Endothelial cell of umbilical vein (primary cell): ENCODE data around the gene GPR82.

Experiments
- CTCF ChIP-seq, 2 donors: IDR thresholded peaks; 1 replicate in 1 of 2; 2 replicates in 1 of 2; pipeline ENCODE4 v1.5.1; 2011; ENCODE audit warnings: low read length in 2 of 2, mild to moderate bottlenecking in 2 of 2, moderate library complexity in 2 of 2, control low read depth in 1 of 2, inconsistent platforms in 1 of 2, low read depth in 1 of 2; ENCODE audit not compliant: insufficient read depth in 1 of 2; ENCODE audit errors: extremely low read depth in 1 of 2
- EZH2 ChIP-seq: IDR thresholded peaks from 2 replicates; pipeline ENCODE4 v1.6.1; 2012; ENCODE audit warnings: borderline replicate concordance, low read depth, mild to moderate bottlenecking, moderate library complexity, low read length, inconsistent platforms; ENCODE audit not compliant: severe bottlenecking
- FOS ChIP-seq: IDR thresholded peaks from 2 replicates; pipeline ENCODE4 v1.6.1; 2011; ENCODE audit warnings: mild to moderate bottlenecking, low read length, moderate library complexity, borderline replicate concordance; ENCODE audit not compliant: insufficient read depth
- GATA2 ChIP-seq: IDR thresholded peaks from 2 replicates; pipeline ENCODE4 v1.7.0; 2011; ENCODE audit warnings: low read depth, mild to moderate bottlenecking, moderate library complexity, mixed read lengths, low read length; ENCODE audit not compliant: insufficient read length, insufficient read depth
- JUN ChIP-seq: IDR thresholded peaks from 2 replicates; pipeline ENCODE4 v1.6.1; 2011; ENCODE audit warnings: borderline replicate concordance, low read depth; ENCODE audit not compliant: insufficient read length, insufficient read depth
- MYC ChIP-seq: IDR thresholded peaks from one replicate; pipeline ENCODE4 v1.6.1; 2011; ENCODE audit warnings: mild to moderate bottlenecking, low read depth, low read length
- POLR2A ChIP-seq: IDR thresholded peaks from 2 replicates; pipeline ENCODE4 v1.6.1; 2012; ENCODE audit warnings: low read depth, mild to moderate bottlenecking, control low read depth, low read length
- POLR2AphosphoS5 ChIP-seq: IDR thresholded peaks from 2 replicates; pipeline ENCODE4 v1.6.1; 2012; ENCODE audit warnings: low read depth, mild to moderate bottlenecking, control low read depth, low read length, moderate library complexity; ENCODE audit not compliant: insufficient read depth
- TF ChIP-seq, protein P1 (sequence below): IDR thresholded peaks from 2 replicates; pipeline ENCODE4 v1.6.1; 2011; ENCODE audit not compliant: insufficient read depth, insufficient read length

GRCh38 chrX:41732260-41732659 is 8.3 kb downstream of the GPR82 start:
- no peak for TF ChIP-seq JUN
- no peak for TF ChIP-seq CTCF (IDR thresholded peaks at IDR 0.05; ENCODE audit: extremely low read depth in 1 of 2, insufficient read depth in 1 of 2, low read depth in 1 of 2, low read length in 2 of 2)
- no peak for TF ChIP-seq POLR2A
- TF ChIP-seq POLR2AphosphoS5: no peak
- no peak for TF ChIP-seq EZH2
- no peak for TF ChIP-seq GATA2
- TF ChIP-seq, protein P1, sequence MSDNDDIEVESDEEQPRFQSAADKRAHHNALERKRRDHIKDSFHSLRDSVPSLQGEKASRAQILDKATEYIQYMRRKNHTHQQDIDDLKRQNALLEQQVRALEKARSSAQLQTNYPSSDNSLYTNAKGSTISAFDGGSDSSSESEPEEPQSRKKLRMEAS: no peak
- no peak for TF ChIP-seq MYC
- TF ChIP-seq FOS: no peak
